ENCODE results near the gene NEURL4.

DNA sequence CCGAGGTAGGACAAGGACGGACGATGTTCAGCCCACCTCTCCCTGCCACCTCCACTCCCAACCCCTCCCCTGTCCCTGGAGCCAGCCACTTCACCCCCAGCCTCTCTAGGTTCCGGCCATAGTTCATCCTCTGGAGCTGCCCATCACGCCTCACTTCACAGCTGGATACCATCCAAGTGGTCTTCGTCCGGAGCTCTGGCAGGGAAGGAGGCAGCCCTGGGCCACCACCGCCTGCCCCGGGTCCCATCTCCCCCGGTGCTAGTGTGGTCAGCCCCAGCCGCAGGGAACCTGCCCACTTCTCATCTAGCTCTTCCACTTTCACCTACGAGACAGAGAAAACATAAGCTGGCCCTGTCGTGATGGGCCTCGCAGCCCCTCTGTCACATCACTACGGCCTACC is 7.7 kb downstream of the NEURL4 start:
- TF ChIP-seq, protein P1, sequence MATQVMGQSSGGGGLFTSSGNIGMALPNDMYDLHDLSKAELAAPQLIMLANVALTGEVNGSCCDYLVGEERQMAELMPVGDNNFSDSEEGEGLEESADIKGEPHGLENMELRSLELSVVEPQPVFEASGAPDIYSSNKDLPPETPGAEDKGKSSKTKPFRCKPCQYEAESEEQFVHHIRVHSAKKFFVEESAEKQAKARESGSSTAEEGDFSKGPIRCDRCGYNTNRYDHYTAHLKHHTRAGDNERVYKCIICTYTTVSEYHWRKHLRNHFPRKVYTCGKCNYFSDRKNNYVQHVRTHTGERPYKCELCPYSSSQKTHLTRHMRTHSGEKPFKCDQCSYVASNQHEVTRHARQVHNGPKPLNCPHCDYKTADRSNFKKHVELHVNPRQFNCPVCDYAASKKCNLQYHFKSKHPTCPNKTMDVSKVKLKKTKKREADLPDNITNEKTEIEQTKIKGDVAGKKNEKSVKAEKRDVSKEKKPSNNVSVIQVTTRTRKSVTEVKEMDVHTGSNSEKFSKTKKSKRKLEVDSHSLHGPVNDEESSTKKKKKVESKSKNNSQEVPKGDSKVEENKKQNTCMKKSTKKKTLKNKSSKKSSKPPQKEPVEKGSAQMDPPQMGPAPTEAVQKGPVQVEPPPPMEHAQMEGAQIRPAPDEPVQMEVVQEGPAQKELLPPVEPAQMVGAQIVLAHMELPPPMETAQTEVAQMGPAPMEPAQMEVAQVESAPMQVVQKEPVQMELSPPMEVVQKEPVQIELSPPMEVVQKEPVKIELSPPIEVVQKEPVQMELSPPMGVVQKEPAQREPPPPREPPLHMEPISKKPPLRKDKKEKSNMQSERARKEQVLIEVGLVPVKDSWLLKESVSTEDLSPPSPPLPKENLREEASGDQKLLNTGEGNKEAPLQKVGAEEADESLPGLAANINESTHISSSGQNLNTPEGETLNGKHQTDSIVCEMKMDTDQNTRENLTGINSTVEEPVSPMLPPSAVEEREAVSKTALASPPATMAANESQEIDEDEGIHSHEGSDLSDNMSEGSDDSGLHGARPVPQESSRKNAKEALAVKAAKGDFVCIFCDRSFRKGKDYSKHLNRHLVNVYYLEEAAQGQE (IDR thresholded peaks at IDR 0.05): no peak
- TF ChIP-seq, protein P2, sequence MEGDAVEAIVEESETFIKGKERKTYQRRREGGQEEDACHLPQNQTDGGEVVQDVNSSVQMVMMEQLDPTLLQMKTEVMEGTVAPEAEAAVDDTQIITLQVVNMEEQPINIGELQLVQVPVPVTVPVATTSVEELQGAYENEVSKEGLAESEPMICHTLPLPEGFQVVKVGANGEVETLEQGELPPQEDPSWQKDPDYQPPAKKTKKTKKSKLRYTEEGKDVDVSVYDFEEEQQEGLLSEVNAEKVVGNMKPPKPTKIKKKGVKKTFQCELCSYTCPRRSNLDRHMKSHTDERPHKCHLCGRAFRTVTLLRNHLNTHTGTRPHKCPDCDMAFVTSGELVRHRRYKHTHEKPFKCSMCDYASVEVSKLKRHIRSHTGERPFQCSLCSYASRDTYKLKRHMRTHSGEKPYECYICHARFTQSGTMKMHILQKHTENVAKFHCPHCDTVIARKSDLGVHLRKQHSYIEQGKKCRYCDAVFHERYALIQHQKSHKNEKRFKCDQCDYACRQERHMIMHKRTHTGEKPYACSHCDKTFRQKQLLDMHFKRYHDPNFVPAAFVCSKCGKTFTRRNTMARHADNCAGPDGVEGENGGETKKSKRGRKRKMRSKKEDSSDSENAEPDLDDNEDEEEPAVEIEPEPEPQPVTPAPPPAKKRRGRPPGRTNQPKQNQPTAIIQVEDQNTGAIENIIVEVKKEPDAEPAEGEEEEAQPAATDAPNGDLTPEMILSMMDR (IDR thresholded peaks at IDR 0.05; ENCODE audit: low read depth, low read length, missing input control): no peak
- no peak for TF ChIP-seq SP1 (IDR thresholded peaks at IDR 0.05)
- TF ChIP-seq TAF1 (conservative IDR thresholded peaks at IDR 0.05): no peak

Measured in liver (tissue), 3 donors.